ENCODE data around the gene ADAMTS4. TPM values are rescaled to one million over a fixed set of nuclear protein-coding genes. Genes with fewer than 3 reads are reported as not detected.

ADAMTS4 gene
- total RNA-seq, 1 donor from 2014 or later: 438 TPM

DNA sequence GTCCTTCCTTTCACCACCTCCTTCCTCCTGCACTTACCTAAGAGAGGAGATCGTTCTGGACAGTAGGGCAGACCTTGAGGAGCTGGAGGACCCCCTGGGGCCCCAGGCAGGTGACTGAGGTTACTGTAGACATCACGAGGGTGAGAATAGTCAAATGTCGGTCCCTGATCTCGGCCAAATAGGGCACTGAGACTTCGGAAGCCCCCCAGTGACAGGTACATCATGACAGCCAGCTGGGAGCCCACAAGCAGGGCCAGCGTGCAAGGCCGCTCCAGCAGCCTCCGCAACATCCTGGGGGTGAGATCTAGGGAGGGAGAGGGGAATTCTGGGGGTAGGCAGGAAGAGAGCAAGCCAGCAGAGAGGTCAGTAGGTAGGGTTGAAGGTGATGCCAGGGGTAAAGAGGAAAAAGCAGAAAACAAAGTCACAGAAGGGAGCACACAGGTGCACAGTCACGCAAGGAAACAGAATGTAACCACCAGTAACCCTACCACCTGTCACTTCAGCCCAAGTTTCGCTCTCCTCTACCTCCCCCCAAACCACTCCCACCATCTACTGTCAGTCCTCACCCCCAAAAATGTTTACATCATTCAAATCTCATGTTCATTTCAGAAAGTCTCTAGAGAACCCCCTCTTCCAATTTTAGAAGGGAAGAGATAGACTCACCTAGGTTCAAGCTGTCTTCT, 22.9 kb downstream of the ADAMTS4 start:
- no peak for DNase-seq (ENCODE audit: low spot score)

DNA sequence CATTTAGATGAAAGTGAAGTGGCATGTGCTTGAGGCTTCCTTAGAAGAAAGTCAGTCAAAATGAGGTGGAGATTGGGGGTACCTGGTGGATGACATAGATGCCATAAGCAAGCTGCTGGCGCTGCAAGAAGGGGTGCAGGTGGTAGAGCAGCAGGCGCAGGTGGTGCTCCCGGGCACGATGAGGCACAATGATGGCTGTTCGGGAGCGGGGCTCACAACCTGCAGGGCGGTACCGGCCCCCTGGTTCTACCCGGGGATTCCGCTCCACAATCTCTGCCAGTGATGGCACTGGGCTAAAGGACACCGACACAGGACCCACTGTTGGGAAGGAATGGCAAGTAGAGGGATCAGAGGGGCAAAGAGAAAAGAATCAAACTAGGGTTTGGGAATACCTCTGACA, 23.9 kb downstream of the ADAMTS4 start:
- no peak for DNase-seq (ENCODE audit: low spot score)

DNA sequence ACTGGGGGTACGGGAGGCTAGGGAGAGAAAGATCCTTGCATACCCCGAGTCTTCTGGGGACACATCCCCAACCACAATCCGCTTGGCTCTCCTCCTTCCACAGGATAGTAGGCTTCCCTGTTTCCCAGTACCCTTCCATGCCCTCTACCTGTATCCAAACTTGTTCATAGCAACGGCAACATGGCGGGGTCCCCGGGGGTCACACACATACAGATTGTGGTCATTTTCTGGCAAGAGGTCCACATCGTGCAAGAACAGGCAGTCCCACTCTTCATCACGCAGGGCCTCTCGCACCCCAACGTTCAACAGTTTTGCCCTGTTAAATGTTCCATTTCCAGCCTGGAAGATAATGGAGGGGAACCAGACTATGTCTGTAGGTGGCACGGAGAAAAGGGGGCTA, 25.1 kb downstream of the ADAMTS4 start:
- no peak for DNase-seq (ENCODE audit: low spot score)

DNA sequence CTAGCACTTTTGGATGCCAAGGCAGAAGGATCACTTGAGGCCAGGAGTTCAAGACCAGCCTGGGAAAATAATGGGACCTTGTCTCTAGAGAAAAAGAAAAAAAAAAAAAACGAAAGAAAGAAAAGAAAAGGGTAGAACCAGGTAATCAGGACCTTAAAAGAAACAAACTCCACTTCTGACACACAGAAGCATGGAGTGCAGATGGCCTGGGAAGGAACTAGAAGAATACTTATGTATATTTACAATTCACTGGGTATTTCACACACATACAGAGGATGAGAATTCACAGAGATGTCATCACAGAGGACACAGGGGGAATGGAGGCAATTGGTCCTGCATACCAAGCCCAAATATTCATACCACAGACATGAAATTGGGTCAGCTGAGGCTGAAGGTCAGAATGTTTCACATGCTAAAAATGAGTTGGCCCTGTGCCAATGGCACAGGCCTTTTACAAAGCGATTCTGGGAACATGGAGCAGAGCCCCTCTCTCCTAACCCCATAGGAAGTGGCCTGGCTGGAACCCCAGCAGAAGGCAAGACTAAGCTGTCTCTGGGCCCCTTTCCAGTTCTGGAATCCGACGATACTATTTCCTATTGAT, 26.0 kb downstream of the ADAMTS4 start:
- DNase-seq (ENCODE audit: low spot score): no peak

DNA sequence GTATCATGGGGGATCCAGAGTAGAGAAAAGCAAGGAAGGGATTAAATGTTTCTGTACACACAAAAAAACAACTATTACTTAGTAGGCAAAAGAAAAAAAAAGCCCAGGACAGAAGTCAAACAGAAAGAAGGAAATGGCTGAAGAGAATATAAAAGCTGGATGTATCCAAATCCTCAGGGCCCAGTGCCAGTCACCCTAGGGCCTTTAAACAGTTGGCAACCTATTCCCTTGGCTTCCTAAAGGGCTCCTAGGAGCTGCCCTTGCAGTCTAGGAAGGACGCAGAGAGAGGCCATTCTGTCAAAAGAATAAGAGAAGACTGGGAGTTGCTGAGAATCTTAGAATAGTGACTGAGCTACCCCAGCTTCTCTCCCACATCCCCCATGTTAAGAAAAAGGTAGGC, 26.5 kb downstream of the ADAMTS4 start:
- DNase-seq (ENCODE audit: low spot score): no peak

DNA sequence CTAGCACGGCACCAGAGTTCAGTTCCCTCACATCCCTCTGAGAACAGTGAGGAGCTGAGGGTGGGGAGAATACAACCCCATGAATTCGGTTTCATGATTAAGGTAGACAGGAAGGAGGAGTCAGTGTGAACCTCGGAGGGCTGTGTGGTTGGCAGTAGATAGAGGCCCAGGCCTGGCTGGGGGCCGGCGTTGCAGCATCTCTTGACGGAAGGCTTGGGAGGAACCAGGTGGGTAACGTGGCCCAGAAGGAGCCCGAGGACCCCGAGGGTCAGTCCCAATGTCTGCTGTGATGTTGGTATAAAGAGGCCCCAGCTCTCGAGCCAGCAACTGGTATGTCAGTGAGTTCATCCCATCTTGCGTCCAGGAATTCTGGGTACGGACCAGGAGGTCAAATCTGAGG, 27.2 kb downstream of the ADAMTS4 start:
- no peak for DNase-seq (ENCODE audit: low spot score)

DNA sequence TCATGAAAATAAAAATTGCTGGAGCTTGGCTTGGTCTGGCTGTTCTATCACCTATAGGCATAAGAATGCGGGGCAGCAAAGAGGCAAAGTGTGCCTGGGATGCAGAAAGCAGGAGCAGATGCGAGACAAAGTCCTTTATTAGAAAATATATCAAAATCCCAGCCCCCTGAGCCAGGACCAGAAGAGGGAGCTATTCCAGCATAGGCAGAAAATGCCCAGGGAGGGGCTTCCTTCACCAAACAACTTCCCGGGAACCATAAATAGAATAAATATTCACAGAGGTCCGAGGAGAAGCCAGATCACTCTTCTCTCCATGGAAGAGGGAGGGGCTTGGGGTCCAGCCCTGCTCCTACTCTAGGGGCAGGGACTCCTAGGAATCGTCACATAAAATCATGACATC, 27.7 kb downstream of the ADAMTS4 start:
- DNase-seq (ENCODE audit: low spot score): no peak

DNA sequence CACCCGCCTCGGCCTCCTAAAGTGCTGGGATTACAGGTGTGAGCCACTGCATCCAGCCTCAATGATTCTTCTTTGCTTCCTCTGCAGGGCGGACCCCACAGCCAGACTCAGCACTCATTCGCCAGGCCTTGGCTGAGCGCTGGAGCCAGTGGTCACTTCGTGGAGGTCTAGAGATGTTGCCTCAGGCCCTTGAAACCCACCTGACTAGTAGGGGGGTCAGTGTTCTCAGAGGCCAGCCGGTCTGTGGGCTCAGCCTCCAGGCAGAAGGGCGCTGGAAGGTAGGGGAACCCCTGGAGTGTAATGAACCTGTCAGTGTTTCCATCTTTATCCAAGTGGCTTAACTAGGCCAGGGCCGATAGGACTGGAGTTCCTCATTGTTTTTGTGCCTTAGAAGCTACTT, 29.9 kb downstream of the ADAMTS4 start:
- no peak for DNase-seq (ENCODE audit: low spot score)

DNA sequence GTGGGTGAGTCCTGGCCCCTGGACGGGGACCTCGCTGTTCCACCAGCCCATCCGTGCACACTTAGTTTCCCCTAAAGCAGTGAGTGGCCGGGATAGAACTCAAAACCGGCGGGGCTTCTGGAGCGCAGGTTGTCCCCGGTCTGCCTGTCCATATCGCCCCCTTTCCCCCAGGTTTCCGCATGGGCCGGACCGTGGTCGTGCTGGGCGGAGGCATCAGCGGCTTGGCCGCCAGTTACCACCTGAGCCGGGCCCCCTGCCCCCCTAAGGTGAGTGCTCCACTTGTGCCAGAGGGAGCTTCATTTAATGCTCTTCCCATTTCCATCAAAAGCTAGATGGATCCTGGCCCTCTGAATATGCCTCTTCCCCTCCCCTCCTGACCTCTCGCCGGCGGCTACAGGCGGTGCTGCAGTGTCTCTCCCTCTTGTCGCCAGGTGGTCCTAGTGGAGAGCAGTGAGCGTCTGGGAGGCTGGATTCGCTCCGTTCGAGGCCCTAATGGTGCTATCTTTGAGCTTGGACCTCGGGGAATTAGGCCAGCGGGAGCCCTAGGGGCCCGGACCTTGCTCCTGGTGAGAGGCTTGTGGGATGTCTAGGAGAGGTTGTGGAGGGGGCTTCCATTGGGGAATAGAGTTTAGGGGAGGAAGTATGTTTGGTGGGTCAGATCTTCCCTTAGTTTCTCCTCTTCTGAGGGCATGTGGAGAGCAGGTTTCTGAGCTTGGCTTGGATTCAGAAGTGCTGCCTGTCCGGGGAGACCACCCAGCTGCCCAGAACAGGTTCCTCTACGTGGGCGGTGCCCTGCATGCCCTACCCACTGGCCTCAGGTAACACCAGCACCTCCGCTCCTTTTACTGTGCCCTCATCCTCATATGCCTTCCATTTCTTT, 31.9 kb downstream of the ADAMTS4 start:
- DNase-seq (ENCODE audit: low spot score): no peak

DNA sequence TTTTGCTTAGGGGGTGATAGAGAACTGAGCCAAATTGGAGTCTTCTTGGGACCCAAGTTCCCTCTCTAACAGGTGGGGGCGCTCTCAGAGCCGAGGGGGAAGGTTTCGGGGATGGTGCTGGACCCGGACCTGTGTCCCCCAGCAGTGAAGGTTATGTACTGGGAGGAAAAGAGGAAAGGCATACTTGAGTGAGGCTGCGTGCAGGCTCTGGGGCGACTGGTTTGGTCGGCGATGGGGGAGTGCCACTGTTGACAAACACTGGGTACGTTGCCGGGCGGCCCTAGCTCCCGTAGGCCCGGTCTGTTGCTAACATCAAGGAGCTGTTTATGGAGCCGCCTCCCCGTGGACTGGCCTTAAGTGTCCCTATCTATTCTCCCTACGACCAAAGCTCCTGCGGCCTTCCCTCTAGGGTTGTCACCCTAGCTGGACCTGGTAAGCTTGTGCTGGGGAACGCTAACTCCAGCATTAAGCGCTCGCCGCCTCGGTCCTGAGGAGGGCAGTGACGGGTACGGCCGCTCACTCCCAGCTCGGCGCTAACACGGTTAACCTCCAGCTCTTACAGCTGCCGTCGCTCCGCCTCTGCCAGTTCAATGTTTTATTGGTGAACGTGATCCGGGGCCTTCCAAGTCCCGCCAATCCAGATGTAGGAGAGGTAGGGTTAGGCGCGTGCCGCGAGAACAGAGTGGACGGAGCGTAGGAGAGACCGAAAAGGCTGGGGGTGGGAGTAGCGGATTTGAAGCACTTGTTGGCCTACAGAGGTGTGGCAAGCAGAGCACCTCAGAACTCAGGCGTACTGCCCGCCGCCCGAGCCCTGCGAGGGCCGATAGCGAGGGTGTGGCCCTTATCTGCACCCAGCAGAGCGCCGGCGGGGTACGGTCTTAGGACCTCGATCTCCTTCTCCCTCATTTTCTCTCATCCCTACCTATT, 32.8 kb downstream of the ADAMTS4 start, which contains the start of gene PPOX:
PPOX (plus strand) TSS at position 685 of the 927 bp plus-strand sequence. CDS start 422 bp downstream, outside the sequence.
- peak; percentile 97 for DNase-seq (ENCODE audit: low spot score)

DNA sequence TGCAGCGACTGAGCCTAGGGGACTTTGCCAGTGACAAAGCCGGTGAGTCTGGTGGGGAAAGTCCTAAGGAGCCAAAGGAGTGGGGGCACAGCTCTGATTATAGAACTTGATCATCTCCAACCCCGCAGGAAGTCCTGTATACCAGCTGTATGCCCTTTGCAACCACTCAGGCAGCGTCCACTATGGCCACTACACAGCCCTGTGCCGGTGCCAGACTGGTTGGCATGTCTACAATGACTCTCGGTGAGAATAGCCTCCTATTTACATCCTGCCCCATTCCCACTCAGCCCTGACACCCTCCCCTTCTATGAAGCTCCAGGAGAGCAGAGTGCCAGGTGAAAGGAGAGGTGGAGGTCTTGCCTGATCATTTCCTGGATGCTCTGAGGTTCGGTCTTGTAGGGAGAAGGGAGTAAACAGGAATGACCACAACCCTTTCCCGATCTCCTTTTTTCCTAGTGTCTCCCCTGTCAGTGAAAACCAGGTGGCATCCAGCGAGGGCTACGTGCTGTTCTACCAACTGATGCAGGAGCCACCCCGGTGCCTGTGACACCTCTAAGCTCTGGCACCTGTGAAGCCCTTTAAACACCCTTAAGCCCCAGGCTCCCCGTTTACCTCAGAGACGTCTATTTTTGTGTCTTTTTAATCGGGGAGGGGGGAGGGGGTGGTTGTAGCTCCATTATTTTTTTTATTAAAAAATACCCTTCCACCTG, 33.8 kb downstream of the ADAMTS4 start:
- no peak for DNase-seq (ENCODE audit: low spot score)

DNA sequence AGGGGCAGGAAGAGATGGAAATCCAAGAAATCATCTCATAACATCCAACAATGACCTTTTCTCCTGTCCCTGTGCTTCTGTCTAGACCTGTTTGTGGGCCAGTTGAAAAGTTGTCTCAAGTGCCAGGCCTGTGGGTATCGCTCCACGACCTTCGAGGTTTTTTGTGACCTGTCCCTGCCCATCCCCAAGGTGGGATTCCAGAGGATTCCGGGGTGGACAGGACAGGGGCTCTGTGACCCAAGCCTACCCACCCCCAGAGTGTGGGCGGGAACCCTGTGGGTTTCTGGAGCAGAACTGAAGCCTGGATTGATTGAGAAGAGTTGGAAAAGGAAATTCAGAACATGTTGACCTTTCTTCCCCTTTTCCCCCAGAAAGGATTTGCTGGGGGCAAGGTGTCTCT, 35.1 kb downstream of the ADAMTS4 start:
- DNase-seq (ENCODE audit: low spot score): no peak

DNA sequence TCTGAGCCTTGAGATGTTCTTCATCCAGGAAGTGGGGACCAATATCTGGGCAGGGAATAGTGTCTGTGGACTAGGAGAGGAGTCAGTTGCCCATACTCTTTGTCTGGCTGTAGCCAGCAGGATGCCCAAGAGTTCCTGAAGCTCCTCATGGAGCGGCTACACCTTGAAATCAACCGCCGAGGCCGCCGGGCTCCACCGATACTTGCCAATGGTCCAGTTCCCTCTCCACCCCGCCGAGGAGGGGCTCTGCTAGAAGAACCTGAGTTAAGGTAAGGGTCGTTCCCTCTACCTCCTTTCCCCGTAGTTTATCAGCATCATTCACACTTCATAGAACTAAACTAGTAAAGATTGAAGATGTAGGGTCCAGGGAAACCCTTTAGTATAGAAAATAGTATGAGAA, 36.0 kb downstream of the ADAMTS4 start:
- DNase-seq (ENCODE audit: low spot score): peak; percentile 69

DNA sequence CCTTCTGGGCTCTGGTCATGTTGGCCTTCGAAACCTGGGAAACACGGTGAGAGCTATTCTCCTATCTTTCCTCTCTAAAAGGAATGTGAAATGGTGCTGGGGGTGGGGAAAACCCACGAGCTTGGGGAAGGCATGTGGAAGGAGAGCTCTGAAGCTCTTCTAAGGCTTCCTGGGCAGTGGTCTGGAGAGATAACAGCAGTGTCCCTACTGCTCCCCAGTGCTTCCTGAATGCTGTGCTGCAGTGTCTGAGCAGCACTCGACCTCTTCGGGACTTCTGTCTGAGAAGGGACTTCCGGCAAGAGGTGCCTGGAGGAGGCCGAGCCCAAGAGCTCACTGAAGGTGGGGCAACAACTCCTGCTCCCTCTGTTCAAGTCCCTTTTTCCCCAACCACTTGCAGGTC, 36.8 kb downstream of the ADAMTS4 start:
- peak; percentile 64 for DNase-seq (ENCODE audit: low spot score)

DNA sequence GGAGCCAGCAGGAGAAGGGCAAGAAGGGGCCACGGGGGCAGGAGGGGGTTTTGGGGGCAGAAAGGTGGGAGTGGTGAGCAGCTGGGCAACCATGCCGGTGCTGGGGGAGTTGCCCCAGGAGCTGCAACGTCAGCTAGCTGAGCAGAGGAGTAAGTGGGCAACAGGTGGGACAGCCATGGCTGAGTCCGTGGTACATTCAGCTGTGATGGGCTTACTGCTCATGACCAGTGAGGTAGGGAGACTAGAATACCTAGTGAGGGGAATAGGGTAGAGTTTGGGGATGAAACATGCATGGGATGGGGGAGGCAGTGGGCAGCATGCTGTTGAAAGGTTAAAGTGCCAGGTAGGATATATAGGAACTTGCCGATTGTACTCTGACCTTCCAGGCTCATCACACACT, 37.2 kb downstream of the ADAMTS4 start:
- DNase-seq (ENCODE audit: low spot score): no peak

DNA sequence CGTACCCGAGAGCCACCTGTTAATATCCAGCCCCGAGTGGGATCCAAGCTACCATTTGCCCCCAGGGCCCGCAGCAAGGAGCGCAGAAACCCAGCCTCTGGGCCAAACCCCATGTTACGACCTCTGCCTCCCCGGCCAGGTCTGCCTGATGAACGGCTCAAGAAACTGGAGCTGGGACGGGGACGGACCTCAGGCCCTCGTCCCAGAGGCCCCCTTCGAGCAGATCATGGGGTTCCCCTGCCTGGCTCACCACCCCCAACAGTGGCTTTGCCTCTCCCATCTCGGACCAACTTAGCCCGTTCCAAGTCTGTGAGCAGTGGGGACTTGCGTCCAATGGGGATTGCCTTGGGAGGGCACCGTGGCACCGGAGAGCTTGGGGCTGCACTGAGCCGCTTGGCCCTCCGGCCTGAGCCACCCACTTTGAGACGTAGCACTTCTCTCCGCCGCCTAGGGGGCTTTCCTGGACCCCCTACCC, 38.1 kb downstream of the ADAMTS4 start:
- DNase-seq (ENCODE audit: low spot score): no peak

DNA sequence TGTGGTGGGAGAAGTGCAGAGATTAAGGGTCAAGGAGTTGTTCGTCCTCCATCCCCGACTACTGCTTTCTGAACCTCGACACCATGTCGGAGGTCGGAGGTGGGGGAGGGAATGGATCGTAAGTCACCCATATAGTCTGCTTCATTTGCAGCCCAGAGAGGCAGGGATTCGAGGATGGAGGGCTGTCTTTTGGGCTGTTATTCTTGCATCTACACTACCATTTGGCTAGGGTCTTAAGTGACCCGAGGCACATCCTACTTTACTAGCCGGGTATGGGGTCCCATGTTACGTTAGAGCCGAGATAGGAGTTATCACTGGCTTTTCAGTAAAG, 39.0 kb downstream of the ADAMTS4 start:
- no peak for DNase-seq (ENCODE audit: low spot score)

DNA sequence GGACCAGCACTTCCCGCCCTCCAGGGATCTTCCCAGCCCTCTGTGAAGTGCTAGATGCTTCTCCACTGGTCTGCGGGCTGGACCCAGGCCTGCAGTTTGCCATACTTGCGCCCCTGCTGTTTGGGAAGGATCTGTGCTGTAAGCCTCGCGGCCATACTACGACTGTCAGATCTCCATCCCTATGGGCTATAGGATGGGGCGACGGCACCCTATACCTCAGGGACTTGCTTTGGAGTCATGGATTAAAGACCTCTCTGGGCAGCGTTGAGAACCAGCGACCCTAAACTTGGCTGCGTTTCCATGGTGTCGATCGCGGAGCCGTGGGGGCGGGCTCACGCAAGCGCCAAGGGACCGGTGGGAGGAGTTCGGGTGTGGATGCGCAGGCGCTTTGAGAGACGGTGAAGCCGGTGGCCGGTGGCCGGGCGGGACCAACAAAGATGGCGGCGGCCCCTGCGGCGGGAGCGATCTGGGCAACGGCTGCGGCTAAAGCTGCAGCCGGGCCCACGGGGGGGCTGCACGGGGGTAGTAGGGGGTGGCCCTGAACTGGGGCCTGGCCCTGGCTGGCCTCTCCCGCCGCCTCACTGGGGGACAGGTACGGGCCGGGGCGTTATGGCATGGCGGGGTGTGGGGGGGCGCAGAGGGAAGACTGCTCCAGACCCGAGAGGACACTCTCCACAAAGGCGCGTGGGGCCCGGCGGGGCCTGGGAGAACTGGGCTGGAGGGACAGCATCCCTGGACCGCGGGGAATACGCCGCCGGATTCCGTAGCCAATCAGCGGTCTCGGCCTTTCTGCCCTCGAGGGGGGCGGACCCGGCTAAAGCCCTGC, 39.6 kb downstream of the ADAMTS4 start, which contains the start of gene USP21:
USP21 (plus strand) TSS at position 414 of the 826 bp plus-strand sequence. CDS start 1,141 bp downstream, outside the sequence.
- peak; percentile 98 for DNase-seq (ENCODE audit: low spot score)

DNA sequence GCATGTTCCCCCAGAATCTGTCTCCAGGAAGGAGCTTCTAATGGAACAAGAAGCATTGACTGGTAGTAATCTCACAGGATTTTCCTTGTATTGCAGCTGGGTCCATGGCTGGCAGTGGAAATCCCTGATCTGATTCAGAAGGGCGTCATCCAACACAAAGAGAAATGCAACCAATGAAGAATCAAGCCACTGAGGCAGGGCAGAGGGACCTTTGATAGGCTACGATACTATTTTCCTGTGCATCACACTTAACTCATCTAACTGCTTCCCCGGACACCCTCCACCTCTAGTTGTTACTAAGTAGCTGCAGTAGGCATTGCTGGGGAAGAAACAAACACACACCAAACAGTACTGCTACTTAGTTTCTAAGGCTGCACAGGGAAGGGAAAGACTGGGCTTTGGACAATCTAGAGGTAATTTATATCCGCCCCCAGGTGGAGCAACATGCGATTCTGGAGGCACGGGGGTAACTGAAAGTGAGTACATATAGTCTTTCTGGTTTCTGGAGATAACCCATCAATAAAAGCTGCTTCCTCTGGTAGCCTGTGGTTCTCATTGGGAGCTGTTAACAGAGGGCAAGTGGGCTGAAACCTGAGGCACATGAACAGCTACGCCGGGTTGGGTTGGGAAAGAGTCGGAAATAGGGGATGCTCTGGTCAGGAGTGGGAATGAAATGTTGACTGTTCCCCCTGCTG, 40.4 kb downstream of the ADAMTS4 start:
- DNase-seq (ENCODE audit: low spot score): no peak
